ENCODE measurements around the gene ZNF398.

DNA sequence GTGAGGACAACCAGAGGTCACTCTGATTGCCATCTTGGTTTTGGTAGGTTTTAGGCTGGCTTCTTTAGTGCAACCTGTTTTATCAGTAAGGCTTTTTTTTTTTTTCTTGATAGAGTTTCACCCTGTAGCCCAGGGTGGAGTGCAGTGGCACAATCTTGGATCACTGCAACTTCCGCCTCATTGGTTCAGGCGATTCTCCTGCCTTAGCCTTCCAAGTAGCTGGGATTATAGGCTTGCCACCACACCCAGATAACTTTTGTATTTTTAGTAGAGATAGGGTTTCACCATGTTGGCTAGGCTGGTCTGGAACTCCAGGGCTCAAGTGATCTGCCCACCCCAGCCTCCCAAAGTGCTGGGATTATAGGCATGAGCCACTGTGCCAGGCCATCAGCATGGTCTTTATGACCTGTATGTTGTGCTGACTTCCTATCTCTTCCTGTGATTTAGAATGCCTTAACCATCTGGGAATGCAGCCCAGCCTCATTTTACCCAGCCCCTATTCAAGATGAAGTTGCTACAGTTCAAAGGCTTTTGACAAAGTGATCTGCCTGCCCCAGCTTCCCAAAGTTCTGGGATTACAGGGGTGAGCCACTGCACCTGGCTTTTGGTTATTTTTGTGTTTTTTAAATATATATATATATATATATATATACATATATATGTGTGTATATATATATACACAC, 14.1 kb upstream of the ZNF398 start:
- TF ChIP-seq, protein P1, sequence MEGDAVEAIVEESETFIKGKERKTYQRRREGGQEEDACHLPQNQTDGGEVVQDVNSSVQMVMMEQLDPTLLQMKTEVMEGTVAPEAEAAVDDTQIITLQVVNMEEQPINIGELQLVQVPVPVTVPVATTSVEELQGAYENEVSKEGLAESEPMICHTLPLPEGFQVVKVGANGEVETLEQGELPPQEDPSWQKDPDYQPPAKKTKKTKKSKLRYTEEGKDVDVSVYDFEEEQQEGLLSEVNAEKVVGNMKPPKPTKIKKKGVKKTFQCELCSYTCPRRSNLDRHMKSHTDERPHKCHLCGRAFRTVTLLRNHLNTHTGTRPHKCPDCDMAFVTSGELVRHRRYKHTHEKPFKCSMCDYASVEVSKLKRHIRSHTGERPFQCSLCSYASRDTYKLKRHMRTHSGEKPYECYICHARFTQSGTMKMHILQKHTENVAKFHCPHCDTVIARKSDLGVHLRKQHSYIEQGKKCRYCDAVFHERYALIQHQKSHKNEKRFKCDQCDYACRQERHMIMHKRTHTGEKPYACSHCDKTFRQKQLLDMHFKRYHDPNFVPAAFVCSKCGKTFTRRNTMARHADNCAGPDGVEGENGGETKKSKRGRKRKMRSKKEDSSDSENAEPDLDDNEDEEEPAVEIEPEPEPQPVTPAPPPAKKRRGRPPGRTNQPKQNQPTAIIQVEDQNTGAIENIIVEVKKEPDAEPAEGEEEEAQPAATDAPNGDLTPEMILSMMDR (conservative IDR thresholded peaks at IDR 0.05; ENCODE audit: low read length) = no peak
- TF ChIP-seq EZH2phosphoT487 (IDR thresholded peaks at IDR 0.05; ENCODE audit: borderline replicate concordance, low read depth, low read length) = no peak

Measured in OCI-LY7 (cell line).